GM12891 (cell line): ENCODE data around the gene COL4A1.
"Not testable (repeated sequence)": the region's sequence is repeated elsewhere in the genome, so short reads cannot be mapped to it uniquely, and the experiment has no call there.

Experiments used
- PAX5 ChIP-seq: IDR thresholded peaks from 2 replicates; pipeline ENCODE4 v1.6.1; 2011; ENCODE audit warnings: low read length, moderate library complexity, mild to moderate bottlenecking; ENCODE audit not compliant: insufficient read depth, severe bottlenecking
- POLR2A ChIP-seq: IDR thresholded peaks from 2 replicates; pipeline ENCODE4 v1.6.1; 2011; ENCODE audit warnings: low read depth, low read length, control low read depth
- POLR2AphosphoS5 ChIP-seq: IDR thresholded peaks from 2 replicates; pipeline ENCODE4 v1.6.1; 2011; ENCODE audit warnings: low read depth, low read length, control low read depth
- POU2F2 ChIP-seq: IDR thresholded peaks from 2 replicates; pipeline ENCODE4 v1.6.1; 2011; ENCODE audit warnings: low read depth, mild to moderate bottlenecking, control low read depth, low read length, moderate library complexity
- SPI1 ChIP-seq: IDR thresholded peaks from 2 replicates; pipeline ENCODE4 v1.6.1; 2011; ENCODE audit warnings: low read depth, low read length, control low read depth
- TAF1 ChIP-seq: IDR thresholded peaks from 2 replicates; pipeline ENCODE4 v1.6.1; 2011; ENCODE audit warnings: low read depth, low read length, control low read depth

DNA sequence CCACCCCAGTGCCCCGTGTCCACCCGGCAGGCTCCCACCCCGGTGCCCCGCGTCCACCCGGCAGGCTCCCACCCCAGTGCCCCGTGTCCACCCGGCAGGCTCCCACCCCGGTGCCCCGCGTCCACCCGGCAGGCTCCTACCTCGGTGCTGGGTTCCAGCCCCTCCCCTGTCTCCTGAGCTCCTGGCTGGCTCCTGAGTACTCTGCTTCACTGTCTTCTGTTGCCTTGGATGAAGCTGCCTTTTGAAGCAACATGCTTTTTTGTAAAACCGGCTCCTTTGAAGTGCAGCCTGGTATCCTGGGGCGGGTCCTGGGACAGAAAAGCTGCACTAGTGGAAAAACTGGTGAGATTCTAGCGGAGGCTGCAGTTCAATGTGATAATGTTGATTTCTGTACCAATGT, 6.8 kb upstream of the COL4A1 start:
- not testable (repeated sequence) for TF ChIP-seq POLR2A, POLR2AphosphoS5, SPI1, TAF1, POU2F2, PAX5
